Astrocyte (in vitro differentiated cells and primary cell): ENCODE results near the gene FES. TPM values are rescaled to one million over a fixed set of nuclear protein-coding genes. Genes with fewer than 3 reads are reported as not detected.
"Not testable (repeated sequence)": the region's sequence is repeated elsewhere in the genome, so short reads cannot be mapped to it uniquely, and the experiment has no call there.

Source experiments
- DNase-seq: peaks from one replicate; pipeline ENCODE4 v3.0.0-alpha.2; 2010; ENCODE audit warnings: low read depth
- FAIRE-seq: peaks from 2 replicates; lab custom pipeline; 2011; peaks lifted over from hg19 to GRCh38; lab: Jason Lieb, UNC
- H2AFZ ChIP-seq: 2 replicates; pipeline ENCODE4 v1.6.0; 2012; ENCODE audit warnings: low read depth, low read length, inconsistent platforms
- H3K27ac ChIP-seq: 2 replicates; pipeline ENCODE4 v1.5.1; 2011; ENCODE audit warnings: low read depth, low read length, inconsistent platforms
- H3K27me3 ChIP-seq: 2 replicates; pipeline ENCODE4 v1.6.0; 2011; ENCODE audit warnings: low read length, inconsistent platforms; ENCODE audit not compliant: insufficient read depth
- H3K36me3 ChIP-seq: 2 replicates; pipeline ENCODE4 v1.5.1; 2011; ENCODE audit warnings: low read length, inconsistent platforms; ENCODE audit not compliant: insufficient read depth
- H3K4me1 ChIP-seq: 2 replicates; pipeline ENCODE4 v1.5.1; 2011; ENCODE audit warnings: low read length, inconsistent platforms; ENCODE audit not compliant: insufficient read depth
- H3K4me2 ChIP-seq: 2 replicates; pipeline ENCODE4 v1.6.0; 2012; ENCODE audit warnings: low read length, inconsistent platforms
- H3K4me3 ChIP-seq: 2 replicates; pipeline ENCODE4 v1.5.1; 2011; ENCODE audit warnings: low read depth, mild to moderate bottlenecking, low read length, inconsistent platforms; ENCODE audit not compliant: insufficient read depth
- H3K79me2 ChIP-seq: 2 replicates; pipeline ENCODE4 v1.6.0; 2012; ENCODE audit warnings: mild to moderate bottlenecking, low read length, inconsistent platforms; ENCODE audit not compliant: insufficient read depth
- H3K9ac ChIP-seq: 2 replicates; pipeline ENCODE4 v1.6.0; 2012; ENCODE audit warnings: mild to moderate bottlenecking, low read length, inconsistent platforms
- H3K9me3 ChIP-seq: 2 replicates; pipeline ENCODE4 v1.5.1; 2012; ENCODE audit warnings: low read depth, mild to moderate bottlenecking, low read length, inconsistent platforms; ENCODE audit not compliant: insufficient read depth
- H4K20me1 ChIP-seq: 2 replicates; pipeline ENCODE4 v1.6.0; 2012; ENCODE audit warnings: low read length, inconsistent platforms; ENCODE audit not compliant: insufficient read depth
- H3K27ac Mint-ChIP-seq: one replicate; pipeline ENCODE4 v1.8.0; 2021; ENCODE audit warnings: mild to moderate bottlenecking, mixed read lengths; ENCODE audit not compliant: unreplicated experiment
- H3K27me3 Mint-ChIP-seq: one replicate; pipeline ENCODE4 v1.8.0; 2021; ENCODE audit warnings: low read depth, mixed read lengths; ENCODE audit not compliant: unreplicated experiment
- H3K36me3 Mint-ChIP-seq: one replicate; pipeline ENCODE4 v1.8.0; 2021; ENCODE audit warnings: low read depth, mixed read lengths; ENCODE audit not compliant: unreplicated experiment
- H3K4me1 Mint-ChIP-seq: one replicate; pipeline ENCODE4 v1.8.0; 2021; ENCODE audit warnings: low read depth, mixed read lengths; ENCODE audit not compliant: unreplicated experiment
- H3K4me3 Mint-ChIP-seq: one replicate; pipeline ENCODE4 v1.8.0; 2021; ENCODE audit warnings: mild to moderate bottlenecking, moderate library complexity, mixed read lengths; ENCODE audit not compliant: unreplicated experiment
- H3K9me3 Mint-ChIP-seq: one replicate; pipeline ENCODE4 v1.8.0; 2021; ENCODE audit warnings: mild to moderate bottlenecking, mixed read lengths; ENCODE audit not compliant: unreplicated experiment
- EZH2 ChIP-seq: IDR thresholded peaks from 2 replicates; pipeline ENCODE4 v1.6.1; 2012; ENCODE audit warnings: mild to moderate bottlenecking, low read length, inconsistent platforms; ENCODE audit not compliant: insufficient read depth
- total RNA-seq: library from RNA; stranded (reverse); gene quantifications from 2 replicates; pipeline ENCODE4 v1.2.1, GENCODE V29; 2021
- TF ChIP-seq, protein P1 (sequence below): IDR thresholded peaks from 2 replicates; pipeline ENCODE4 v1.5.1; 2011; ENCODE audit warnings: low read depth, mild to moderate bottlenecking, inconsistent platforms, low read length, moderate library complexity; ENCODE audit not compliant: insufficient read depth

The FES gene
- total RNA-seq, 1 donor from 2014 or later, result 7.2 TPM

DNA sequence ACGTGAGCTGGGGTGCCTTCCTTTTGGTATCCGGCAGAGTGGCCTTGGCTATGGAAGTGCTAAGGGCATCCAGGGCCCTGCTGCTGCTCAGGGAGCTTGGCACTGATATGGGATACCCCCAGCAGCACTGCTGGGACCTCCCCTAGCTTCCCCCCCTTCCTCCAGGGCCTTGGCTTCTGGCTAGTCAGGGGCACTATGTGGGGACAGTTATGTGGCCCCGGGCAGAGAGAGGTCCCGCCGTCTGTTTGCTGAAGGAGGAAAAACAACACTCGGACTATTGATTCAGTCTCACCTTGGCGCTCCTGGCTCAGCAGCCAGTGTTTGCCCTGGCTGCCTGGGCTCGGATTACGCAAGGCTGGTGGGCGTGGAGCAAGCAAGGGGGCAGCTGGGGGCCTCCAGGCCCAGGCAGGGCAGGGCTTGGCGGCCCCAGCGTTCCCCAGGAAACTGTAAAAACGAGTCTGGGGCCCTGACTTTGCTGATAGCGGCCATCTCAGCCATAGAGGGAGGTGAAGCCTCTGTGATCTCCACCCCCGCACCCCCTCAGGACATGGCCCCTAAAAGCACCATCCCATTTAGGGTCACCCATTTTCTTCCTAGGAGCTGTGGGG is 10.2 kb upstream of the FES start:
- Mint-ChIP-seq H3K4me3 (peak overlapping the region; percentile 90), H3K27ac (peak overlapping the region; percentile 97), H3K36me3 (peaks cover 14% of the 10 kb centered on the region), H3K27me3 (no peaks in the 10 kb centered on the region), H3K4me1 (peaks cover 25% of the 10 kb centered on the region), H3K9me3 (no peaks in the 10 kb centered on the region)
- Histone ChIP-seq H3K9ac (peak overlapping the region; percentile 80), H3K4me2 (peak overlapping the region; percentile 99), H4K20me1 (peaks cover 37% of the 10 kb centered on the region), H3K79me2 (peaks cover 60% of the 10 kb centered on the region), H3K27me3 (no peaks in the 10 kb centered on the region), H3K4me1 (peaks cover 45% of the 10 kb centered on the region), H3K27ac (peak overlapping the region; percentile 95), H2AFZ (no peak overlapping the region), H3K36me3 (peaks cover 18% of the 10 kb centered on the region), H3K9me3 (no peaks in the 10 kb centered on the region), H3K4me3 (peak overlapping the region; percentile 77)
- FAIRE-seq (no peak), DNase-seq (no peak)
- no peak for TF ChIP-seq EZH2
- TF ChIP-seq, protein P1, sequence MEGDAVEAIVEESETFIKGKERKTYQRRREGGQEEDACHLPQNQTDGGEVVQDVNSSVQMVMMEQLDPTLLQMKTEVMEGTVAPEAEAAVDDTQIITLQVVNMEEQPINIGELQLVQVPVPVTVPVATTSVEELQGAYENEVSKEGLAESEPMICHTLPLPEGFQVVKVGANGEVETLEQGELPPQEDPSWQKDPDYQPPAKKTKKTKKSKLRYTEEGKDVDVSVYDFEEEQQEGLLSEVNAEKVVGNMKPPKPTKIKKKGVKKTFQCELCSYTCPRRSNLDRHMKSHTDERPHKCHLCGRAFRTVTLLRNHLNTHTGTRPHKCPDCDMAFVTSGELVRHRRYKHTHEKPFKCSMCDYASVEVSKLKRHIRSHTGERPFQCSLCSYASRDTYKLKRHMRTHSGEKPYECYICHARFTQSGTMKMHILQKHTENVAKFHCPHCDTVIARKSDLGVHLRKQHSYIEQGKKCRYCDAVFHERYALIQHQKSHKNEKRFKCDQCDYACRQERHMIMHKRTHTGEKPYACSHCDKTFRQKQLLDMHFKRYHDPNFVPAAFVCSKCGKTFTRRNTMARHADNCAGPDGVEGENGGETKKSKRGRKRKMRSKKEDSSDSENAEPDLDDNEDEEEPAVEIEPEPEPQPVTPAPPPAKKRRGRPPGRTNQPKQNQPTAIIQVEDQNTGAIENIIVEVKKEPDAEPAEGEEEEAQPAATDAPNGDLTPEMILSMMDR, result no peak

DNA sequence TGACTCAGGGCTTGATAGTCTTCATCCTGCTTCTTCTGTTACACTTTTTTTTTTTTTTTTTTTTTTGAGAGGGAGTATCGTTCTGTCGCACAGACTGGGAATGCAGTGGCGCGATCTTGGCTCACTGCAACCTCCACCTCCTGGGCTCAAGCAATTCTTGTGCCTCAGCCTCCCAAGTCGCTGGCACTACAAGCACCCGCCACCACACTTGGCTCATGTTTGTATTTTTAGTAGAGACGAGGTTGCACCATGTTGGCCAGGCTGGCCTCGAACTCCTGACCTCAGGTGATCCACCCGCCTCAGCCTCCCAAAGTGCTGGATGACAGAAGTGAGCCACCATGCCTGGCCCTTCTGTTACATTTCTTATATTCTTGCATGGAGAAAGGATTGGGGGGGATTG is 9.3 kb upstream of the FES start:
- Histone ChIP-seq H4K20me1 (peaks cover 37% of the 10 kb centered on the region), H3K36me3 (peaks cover 18% of the 10 kb centered on the region), H3K79me2 (peaks cover 59% of the 10 kb centered on the region), H3K4me1 (peaks cover 36% of the 10 kb centered on the region)
- H2AFZ ChIP-seq, H3K4me3 ChIP-seq, H3K4me3 Mint-ChIP-seq, H3K9me3 Mint-ChIP-seq, FAIRE-seq, H3K27me3 Mint-ChIP-seq, H3K27ac ChIP-seq, DNase-seq, H3K9ac ChIP-seq, H3K9me3 ChIP-seq, H3K27ac Mint-ChIP-seq, H3K27me3 ChIP-seq, H3K4me2 ChIP-seq: not testable (repeated sequence)
- peaks cover 17% of the 10 kb centered on the region for H3K4me1 Mint-ChIP-seq
- peaks cover 17% of the 10 kb centered on the region for H3K36me3 Mint-ChIP-seq

DNA sequence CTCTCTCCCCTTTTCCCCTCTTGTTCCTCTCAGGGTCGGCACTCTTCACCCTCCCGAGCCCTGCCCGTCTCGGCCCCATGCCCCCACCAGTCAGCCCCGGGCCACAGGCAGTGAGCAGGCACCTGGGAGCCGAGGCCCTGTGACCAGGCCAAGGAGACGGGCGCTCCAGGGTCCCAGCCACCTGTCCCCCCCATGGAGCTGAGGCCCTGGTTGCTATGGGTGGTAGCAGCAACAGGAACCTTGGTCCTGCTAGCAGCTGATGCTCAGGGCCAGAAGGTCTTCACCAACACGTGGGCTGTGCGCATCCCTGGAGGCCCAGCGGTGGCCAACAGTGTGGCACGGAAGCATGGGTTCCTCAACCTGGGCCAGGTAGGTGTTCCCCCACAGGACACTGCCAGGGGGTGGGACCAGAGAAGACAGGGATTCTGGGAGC is 8.7 kb upstream of the FES start:
- H3K4me2 ChIP-seq, result no peak overlapping the region
- H3K9me3 Mint-ChIP-seq, result no peaks in the 10 kb centered on the region
- no peak overlapping the region for H3K27ac ChIP-seq
- peaks cover 17% of the 10 kb centered on the region for H3K36me3 Mint-ChIP-seq
- DNase-seq, result no peak
- no peak overlapping the region for H3K4me3 ChIP-seq
- no peaks in the 10 kb centered on the region for H3K27me3 ChIP-seq
- FAIRE-seq, result no peak
- no peaks in the 10 kb centered on the region for H3K27me3 Mint-ChIP-seq
- H3K9me3 ChIP-seq, result no peaks in the 10 kb centered on the region
- H3K4me1 ChIP-seq, result peaks cover 30% of the 10 kb centered on the region
- H3K4me1 Mint-ChIP-seq, result peaks cover 15% of the 10 kb centered on the region
- H4K20me1 ChIP-seq, result peaks cover 37% of the 10 kb centered on the region
- no peak overlapping the region for H3K27ac Mint-ChIP-seq
- no peak overlapping the region for H2AFZ ChIP-seq
- H3K9ac ChIP-seq, result no peak overlapping the region
- peaks cover 53% of the 10 kb centered on the region for H3K79me2 ChIP-seq
- no peak overlapping the region for H3K4me3 Mint-ChIP-seq
- H3K36me3 ChIP-seq, result peaks cover 18% of the 10 kb centered on the region
- no peak for TF ChIP-seq EZH2
- TF ChIP-seq, protein P1, result no peak
